PC-9 (cell line): ENCODE measurements around the gene FAM131B.

ENCODE experiments used
- CTCF ChIP-seq: fragments of 200-600 bp; sonication (generic); conservative IDR thresholded peaks from 2 replicates; pipeline ENCODE4 v1.6.1; 2017; ENCODE audit warnings: mixed run types, antibody characterized with exemption, mild to moderate bottlenecking, moderate library complexity
- EZH2 ChIP-seq: fragments of 200-600 bp; sonication (generic); IDR thresholded peaks from 2 replicates; pipeline ENCODE4 v1.8.0; 2017; ENCODE audit warnings: antibody characterized with exemption, low read depth

- TF ChIP-seq CTCF (no peak), EZH2 (no peak)
Observed at GRCh38 chr7:143320620-143321019, 41.9 kb downstream of the FAM131B start.
